Mucosa of descending colon (tissue), 3 donors: ENCODE data around the gene SND1. TPM values are rescaled to one million over a fixed set of nuclear protein-coding genes. Genes with fewer than 3 reads are reported as not detected.
A peak's percentile ranks its signal among the peaks of the same experiment; 100 is the strongest.

Experiments used
- ATAC-seq: fragments of 200-7000 bp; cut with Tn5 transposase; one replicate; pipeline ENCODE4 v1.9.1; 2020; ENCODE audit warnings: mild to moderate bottlenecking, moderate library complexity
- DNase-seq, 3 donors: peaks; one replicate each; pipeline ENCODE4 v3.0.0-alpha.2; 2020
- H3K36me3 ChIP-seq: fragments of 200-600 bp; one replicate; pipeline ENCODE4 v1.8.0; 2021; ENCODE audit warnings: low read depth, mild to moderate bottlenecking
- H3K4me1 ChIP-seq: fragments of 200-600 bp; one replicate; pipeline ENCODE4 v1.8.0; 2021; ENCODE audit warnings: low read depth, mild to moderate bottlenecking
- H3K4me3 ChIP-seq: fragments of 200-600 bp; one replicate; pipeline ENCODE4 v1.8.0; 2021; ENCODE audit warnings: mild to moderate bottlenecking
- H3K9me3 ChIP-seq: fragments of 200-600 bp; one replicate; pipeline ENCODE4 v1.8.0; 2021; ENCODE audit warnings: mild to moderate bottlenecking
- intact Hi-C, 2 donors: fragments of 100-400 bp; cut with DNase I in 1 of 2; cut with micrococcal nuclease in 1 of 2; formaldehyde crosslinking; loops; one replicate each; pipeline versions ENCODE4 v1.11.0 to v1.11.1; 2022; cut with DNase I, micrococcal nuclease
- total RNA-seq, 3 donors: library from RNA; stranded (reverse); fragmentation: NEBNext Ultra II Directional in 2 of 3; extraction: Animal tissue kit (Norgen Biotek cat#: 25700) in 2 of 3; gene quantifications; one replicate each; pipeline versions ENCODE4 v1.2.1 to v1.2.4, GENCODE V29; 2021 to 2023
- TF ChIP-seq, protein P1 (sequence below): fragments of 200-600 bp; IDR thresholded peaks from one replicate; pipeline ENCODE4 v1.8.0; 2022; ENCODE audit warnings: antibody characterized with exemption, mild to moderate bottlenecking
- donor health status: DM: no; HTN: no; CAD: no; lungs with moderate emphysema.
- donor health status: DM: no; HTN: no; CAD: no.
- donor health status: DM: no; HTN: yes; CAD: no.

The SND1 gene
- total RNA-seq, 3 donors from 2014 or later, result 99.0 to 131 (median 106) TPM

DNA sequence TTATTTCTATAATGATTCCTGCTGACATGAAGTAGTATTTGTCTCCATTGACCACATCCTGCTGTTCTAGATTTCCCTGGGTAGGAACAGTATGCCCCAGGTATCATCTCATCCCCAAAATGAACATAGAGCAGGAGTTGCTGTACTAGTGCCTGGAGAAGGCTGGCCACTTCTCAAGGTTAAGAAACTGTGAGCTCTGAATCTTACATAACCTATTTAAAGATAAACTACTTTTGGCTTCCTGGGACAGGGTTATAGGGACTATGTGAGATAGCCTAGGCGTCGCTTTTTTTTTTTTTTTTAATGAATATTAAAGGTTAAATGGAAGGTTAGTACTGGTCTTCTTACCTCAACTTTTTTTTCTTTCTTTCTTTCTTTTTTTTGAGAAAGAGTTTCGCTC, 276.2 kb downstream of the SND1 start:
- Histone ChIP-seq H3K4me1 (peaks cover 17% of the 10 kb centered on the region), H3K36me3 (no peaks in the 10 kb centered on the region), H3K4me3 (no peak overlapping the region), H3K9me3 (no peaks in the 10 kb centered on the region)
- no peak for DNase-seq
- TF ChIP-seq, protein P1, sequence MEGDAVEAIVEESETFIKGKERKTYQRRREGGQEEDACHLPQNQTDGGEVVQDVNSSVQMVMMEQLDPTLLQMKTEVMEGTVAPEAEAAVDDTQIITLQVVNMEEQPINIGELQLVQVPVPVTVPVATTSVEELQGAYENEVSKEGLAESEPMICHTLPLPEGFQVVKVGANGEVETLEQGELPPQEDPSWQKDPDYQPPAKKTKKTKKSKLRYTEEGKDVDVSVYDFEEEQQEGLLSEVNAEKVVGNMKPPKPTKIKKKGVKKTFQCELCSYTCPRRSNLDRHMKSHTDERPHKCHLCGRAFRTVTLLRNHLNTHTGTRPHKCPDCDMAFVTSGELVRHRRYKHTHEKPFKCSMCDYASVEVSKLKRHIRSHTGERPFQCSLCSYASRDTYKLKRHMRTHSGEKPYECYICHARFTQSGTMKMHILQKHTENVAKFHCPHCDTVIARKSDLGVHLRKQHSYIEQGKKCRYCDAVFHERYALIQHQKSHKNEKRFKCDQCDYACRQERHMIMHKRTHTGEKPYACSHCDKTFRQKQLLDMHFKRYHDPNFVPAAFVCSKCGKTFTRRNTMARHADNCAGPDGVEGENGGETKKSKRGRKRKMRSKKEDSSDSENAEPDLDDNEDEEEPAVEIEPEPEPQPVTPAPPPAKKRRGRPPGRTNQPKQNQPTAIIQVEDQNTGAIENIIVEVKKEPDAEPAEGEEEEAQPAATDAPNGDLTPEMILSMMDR, result no peak
- ATAC-seq, result no peak
- intact Hi-C loops, result no loop called here

DNA sequence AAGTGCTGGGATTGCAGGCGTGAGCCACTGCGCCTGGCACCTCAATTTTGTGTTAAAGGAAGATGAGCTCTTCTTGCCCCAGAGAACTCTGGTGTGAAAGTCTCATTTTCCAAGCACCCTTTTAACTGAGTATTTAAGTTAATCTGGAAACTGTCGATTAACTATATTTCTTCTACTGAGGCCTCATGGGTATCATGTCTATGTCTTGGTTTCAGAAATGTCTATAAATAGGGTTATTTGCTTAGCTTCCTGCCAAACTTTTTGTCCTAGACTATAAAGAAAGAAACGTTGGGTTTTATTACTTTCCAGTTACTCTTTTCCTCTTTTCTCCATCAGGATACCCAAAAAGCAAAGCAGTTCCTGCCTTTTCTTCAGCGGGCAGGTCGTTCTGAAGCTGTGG, 276.9 kb downstream of the SND1 start:
- ATAC-seq (no peak), DNase-seq (no peak)
- TF ChIP-seq, protein P1, result no peak
- no peak overlapping the region for H3K4me3 ChIP-seq
- no peaks in the 10 kb centered on the region for H3K9me3 ChIP-seq
- intact Hi-C loops, result no loop called here
- peaks cover 17% of the 10 kb centered on the region for H3K4me1 ChIP-seq
- no peaks in the 10 kb centered on the region for H3K36me3 ChIP-seq

DNA sequence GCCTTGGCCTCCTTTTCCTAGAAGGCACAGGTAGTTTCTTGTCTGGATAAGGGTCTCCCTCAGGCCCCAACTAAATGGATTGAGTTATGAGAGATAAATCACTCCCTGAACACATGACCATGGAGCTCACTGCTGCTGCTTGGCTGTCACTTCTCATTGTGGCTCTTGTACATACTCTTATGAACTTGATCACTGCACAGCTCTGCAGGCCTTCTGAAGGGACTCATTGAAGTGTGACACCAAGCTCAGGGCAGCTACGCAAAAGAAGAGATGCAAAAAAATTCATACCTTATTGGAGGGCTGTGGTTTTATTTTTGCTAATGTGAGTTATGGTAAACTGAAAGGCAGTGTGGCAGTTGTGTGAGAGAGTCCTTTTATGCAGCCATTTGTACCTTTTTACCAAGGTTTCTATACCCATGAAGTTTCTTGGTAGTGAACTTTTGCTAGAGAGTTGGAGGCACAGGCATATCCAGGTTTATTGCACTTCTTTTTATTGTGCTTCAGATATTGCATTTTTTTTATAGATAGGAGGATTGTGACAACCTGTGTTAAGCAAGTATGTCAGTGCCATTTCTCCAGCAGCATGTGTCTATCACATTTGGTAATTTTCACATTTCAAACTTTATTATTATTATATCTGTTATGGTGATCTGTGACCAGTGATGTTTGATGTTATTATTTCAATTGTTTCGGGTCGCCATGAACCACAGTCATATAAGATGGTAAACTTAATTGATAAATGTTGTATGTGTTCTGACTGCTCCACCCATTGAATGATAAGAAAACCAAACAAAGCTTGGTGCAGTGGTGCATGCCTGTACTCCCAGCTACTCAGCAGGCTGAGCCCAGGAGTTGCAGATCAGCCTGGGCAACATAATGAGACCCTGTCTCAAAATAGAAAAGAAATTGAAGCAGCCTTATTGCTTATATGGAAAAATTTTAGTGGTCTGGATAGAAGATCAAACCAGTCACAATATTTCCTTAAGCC, 278.6 kb downstream of the SND1 start:
- TF ChIP-seq, protein P1, result no peak
- Histone ChIP-seq H3K4me3 (no peak overlapping the region), H3K9me3 (no peaks in the 10 kb centered on the region), H3K4me1 (peaks cover 17% of the 10 kb centered on the region), H3K36me3 (no peaks in the 10 kb centered on the region)
- ATAC-seq, result peak; percentile 88
- DNase-seq, result peak in 1 of 3 donors; percentile 32
- intact Hi-C loops, result no loop called here

DNA sequence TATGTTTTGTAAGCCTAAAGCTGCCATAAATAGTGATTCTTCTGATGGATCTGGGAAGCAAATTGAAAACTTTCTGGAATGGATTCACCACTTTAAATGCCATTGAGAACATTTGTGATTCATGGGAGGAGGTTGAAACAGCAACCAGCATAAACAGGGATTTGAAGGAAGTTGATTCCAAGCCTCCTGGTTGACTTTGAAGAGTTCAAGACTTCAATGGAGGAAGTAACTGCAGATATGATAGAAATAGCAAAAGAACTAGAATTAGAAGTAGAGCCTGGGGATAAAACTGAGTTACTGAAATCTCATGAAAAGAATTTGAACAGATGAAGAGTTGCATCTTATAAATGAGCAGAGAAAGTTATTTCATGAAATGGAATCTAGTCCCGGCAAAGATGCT, 280.1 kb downstream of the SND1 start:
- Histone ChIP-seq H3K4me1 (peaks cover 17% of the 10 kb centered on the region), H3K4me3 (no peak overlapping the region), H3K9me3 (no peaks in the 10 kb centered on the region), H3K36me3 (no peaks in the 10 kb centered on the region)
- TF ChIP-seq, protein P1, result no peak
- intact Hi-C loops, result no loop called here
- DNase-seq (no peak), ATAC-seq (no peak)

DNA sequence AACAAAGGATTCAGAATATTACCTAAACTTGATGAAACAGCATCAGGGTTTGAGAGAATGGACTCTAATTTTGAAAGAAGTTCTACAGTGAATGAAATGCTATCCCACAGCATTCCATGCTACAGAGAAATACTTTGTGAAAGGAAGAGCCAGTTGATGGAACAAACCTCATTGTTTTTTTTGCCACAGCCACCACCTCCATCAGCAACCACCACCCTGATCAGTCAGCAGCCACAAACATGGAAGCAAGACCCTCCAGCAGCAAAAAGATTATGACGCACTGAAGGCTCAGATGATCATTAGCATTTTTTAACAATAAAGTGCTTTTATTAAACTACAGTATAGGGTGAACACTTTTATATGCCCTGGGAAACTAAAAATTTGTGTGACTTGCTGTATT, 280.5 kb downstream of the SND1 start:
- peaks cover 17% of the 10 kb centered on the region for H3K4me1 ChIP-seq
- intact Hi-C loops, result no loop called here
- no peak overlapping the region for H3K4me3 ChIP-seq
- no peaks in the 10 kb centered on the region for H3K36me3 ChIP-seq
- DNase-seq (no peak), ATAC-seq (no peak)
- TF ChIP-seq, protein P1, result no peak
- H3K9me3 ChIP-seq, result no peaks in the 10 kb centered on the region
